Lower leg skin (tissue), 4 donors: ENCODE data around the gene STX18. TPM values are rescaled to one million over a fixed set of nuclear protein-coding genes. Genes with fewer than 3 reads are reported as not detected.

Experiments
- DNase-seq, 2 donors: peaks; one replicate each; pipeline ENCODE4 v3.0.0-alpha.2; 2019; ENCODE audit warnings: low spot score in 2 of 2
- H3K4me3 ChIP-seq: fragments of 200-600 bp; sonication (generic); 2 replicates; pipeline ENCODE4 v1.5.1; 2017; ENCODE audit warnings: mild to moderate bottlenecking, low read depth; ENCODE audit not compliant: poor library complexity, severe bottlenecking
- POLR2A ChIP-seq, 2 donors: fragments of 450-650 bp; IDR thresholded peaks; one replicate each; pipeline ENCODE4 v1.6.1; 2016 to 2017; ENCODE audit warnings: antibody characterized with exemption in 2 of 2, mild to moderate bottlenecking in 1 of 2, moderate library complexity in 1 of 2
- WGBS, 2 donors: methylation state at CpG; one replicate each; pipeline ENCODE4 v1.1.5; 2018; 5-methylcytosine and 5-hydroxymethylcytosine counted together
- intact Hi-C: fragments of 100-400 bp; cut with DNase I; formaldehyde crosslinking; loops from one replicate; pipeline ENCODE4 v1.15.0; 2023; ENCODE audit warnings: low total_unique reads
- total RNA-seq, 4 donors: library from RNA; depleted of rRNA; stranded (reverse); fragments of >200 nt; gene quantifications; one replicate each; pipeline ENCODE4 v1.1.0, GENCODE V29; 2016
- TF ChIP-seq, protein P1 (sequence below), 3 donors: fragments of 450-650 bp; IDR thresholded peaks; one replicate each; pipeline ENCODE4 v1.5.1; 2016; ENCODE audit warnings: antibody characterized with exemption in 3 of 3, mild to moderate bottlenecking in 3 of 3, moderate library complexity in 2 of 3

Gene STX18
- total RNA-seq, 4 donors from 2014 or later: 18.1 to 24.6 (median 21.5) TPM

DNA sequence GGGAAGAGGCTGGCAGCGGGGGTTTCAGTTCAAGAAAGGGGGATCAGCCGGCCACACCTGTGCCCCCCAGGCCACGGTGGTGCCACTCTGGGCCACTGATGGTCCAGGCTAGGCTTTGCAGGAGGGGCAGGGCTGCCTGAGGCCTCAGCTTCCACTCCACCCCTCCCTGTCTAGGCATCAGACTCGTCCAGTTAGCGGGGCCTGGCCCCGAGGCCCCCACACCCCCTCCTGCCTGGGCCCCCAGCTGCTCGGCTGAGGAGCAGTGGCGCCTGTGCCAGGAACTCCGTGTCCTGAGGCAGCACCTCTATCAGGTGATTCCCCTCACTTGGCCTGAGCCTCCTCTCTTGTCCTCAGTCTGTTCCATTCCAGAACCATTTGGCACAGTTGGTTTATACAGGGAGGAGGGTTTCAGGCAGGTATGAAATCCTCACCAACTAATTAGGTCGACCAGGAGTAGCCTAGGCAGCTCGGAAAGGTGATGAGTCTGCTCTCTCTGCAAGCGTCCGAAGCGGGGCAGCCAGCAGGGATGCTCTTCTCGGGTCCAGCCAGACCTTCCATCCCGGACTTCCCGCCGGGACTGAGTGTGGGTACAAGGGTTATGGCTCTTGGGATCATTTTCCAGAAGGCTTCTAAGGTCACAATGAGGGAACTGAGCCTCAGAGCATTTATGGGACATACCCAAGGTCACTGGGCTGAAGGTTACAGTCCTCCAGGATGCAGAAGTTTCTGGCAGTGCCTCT lies 152.8 kb downstream of the STX18 start:
- DNase-seq: no peak
- WGBS, 2 donors: 56 to 64% methylated on average over 13 to 15 of the region's 18 CpGs
- H3K4me3 ChIP-seq: no peak overlapping the region
- intact Hi-C loops: no loop called here
- TF ChIP-seq, protein P1, sequence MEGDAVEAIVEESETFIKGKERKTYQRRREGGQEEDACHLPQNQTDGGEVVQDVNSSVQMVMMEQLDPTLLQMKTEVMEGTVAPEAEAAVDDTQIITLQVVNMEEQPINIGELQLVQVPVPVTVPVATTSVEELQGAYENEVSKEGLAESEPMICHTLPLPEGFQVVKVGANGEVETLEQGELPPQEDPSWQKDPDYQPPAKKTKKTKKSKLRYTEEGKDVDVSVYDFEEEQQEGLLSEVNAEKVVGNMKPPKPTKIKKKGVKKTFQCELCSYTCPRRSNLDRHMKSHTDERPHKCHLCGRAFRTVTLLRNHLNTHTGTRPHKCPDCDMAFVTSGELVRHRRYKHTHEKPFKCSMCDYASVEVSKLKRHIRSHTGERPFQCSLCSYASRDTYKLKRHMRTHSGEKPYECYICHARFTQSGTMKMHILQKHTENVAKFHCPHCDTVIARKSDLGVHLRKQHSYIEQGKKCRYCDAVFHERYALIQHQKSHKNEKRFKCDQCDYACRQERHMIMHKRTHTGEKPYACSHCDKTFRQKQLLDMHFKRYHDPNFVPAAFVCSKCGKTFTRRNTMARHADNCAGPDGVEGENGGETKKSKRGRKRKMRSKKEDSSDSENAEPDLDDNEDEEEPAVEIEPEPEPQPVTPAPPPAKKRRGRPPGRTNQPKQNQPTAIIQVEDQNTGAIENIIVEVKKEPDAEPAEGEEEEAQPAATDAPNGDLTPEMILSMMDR (IDR thresholded peaks at IDR 0.05): no peak
- TF ChIP-seq POLR2A (IDR thresholded peaks at IDR 0.05): no peak

DNA sequence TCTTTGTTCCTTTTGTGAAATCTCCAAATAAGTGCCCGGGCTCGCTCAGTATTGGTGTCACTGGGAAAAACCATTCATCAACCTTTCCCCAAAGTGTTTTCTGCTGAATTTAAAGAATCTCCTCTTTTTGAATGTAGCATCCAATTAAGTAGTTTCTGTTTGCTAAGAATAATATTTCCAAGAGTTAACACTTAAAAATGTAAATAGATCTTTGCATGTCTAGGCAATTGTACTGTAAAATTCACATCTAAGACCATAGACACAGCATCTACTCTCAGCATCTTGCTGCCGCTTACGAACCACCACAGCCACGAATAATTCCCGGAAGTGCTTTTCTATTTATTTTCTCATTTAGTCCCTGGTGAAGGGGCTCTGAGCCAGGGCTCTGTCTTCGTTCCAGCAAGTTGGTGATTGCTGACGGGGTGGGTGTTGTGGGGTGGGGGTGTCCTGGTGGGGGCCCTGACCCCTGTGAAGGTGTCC lies 153.5 kb downstream of the STX18 start:
- no peak overlapping the region for H3K4me3 ChIP-seq
- intact Hi-C loops: no loop called here
- WGBS, 2 donors: 15 to 16% methylated on average over 8 of the region's 8 CpGs
- DNase-seq: no peak
- TF ChIP-seq, protein P1 (IDR thresholded peaks at IDR 0.05): no peak
- no peak for TF ChIP-seq POLR2A (IDR thresholded peaks at IDR 0.05)

DNA sequence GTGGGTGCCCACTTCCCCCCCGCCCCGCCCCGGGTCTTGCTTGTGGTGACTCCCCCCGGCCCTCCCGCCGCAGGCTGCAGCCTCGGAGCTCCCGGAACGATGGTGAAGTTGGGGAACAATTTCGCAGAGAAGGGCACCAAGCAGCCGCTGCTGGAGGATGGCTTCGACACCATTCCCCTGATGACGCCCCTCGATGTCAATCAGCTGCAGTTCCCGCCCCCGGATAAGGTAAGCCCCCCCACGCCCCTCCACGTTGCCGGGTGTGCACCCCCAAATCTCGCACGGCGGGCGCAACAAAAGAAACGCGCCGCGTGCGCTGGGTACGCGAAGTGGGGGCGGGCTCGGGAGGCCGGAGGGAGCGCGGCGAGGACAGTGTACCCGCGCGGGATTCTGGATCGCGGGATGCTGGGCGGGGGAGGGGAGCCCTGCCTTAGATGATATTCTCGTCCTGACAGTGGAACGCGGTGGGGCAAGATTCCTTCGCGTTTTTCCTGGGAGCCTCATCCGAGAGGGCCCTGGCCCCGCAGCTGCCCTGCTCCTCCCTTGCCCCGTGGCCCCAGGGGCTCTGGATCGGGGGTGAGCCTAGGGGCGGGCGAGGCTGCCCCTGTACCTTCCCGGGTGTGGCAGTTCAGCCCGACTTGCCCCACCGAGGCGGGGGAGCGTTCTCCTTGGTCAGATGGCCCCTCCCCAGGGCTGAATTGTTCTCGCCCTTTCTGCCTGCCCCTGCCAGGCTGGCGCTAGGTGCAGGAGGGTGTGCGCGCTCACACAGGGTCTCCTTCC lies 154.1 kb downstream of the STX18 start:
- TF ChIP-seq POLR2A (IDR thresholded peaks at IDR 0.05): no peak
- intact Hi-C loops: no loop called here
- DNase-seq: no peak
- 0 to 3% methylated on average over 25 to 58 of the region's 62 CpGs for WGBS, 2 donors
- H3K4me3 ChIP-seq: peak overlapping the region; percentile 44

DNA sequence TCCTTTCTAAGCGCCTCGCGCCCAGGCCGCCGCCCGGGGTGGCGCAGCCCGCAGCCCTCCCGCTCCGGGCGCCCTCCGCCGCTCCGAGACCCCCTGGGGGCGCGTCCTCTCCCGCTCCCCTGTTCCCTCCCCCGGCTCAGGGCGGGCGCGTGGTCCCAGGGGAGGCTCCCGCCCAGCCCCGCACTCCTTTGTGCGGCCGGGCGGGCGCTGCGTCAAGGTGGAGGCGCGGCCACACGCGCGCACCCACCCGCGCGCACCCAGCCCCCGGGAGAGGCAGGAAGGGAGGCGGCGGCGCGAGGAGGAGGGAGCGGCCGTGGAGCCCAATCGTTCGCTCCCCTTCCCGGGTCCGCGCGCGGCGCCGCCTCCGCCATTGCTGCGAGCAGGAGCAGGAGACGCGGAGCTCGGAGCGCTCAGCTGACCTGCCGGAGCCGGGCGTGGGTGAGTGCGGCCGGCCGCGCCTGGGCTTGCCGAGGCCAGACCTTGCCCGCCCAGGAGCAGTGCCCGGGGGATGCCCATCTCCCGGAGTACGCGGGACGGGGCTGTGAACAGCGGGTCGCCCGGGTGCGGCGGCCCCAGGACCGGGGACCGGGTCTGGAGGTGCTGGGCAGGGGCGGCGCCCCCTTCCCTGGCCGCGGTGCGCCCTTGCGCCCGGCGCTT lies 155.0 kb downstream of the STX18 start, which contains the start of gene NSG1:
TSS of gene NSG1 (plus strand) at position 367 of the 657 bp plus-strand sequence. CDS start 528 bp downstream, outside the sequence.
- H3K4me3 ChIP-seq: peak within 1 kb of the TSS; percentile 44
- no peak for DNase-seq
- TF ChIP-seq, protein P1 (IDR thresholded peaks at IDR 0.05): no peak
- TF ChIP-seq POLR2A (IDR thresholded peaks at IDR 0.05): no peak
- intact Hi-C loops: no loop called here
- 0% methylated on average over 3 to 55 of the region's 87 CpGs for WGBS, 2 donors

DNA sequence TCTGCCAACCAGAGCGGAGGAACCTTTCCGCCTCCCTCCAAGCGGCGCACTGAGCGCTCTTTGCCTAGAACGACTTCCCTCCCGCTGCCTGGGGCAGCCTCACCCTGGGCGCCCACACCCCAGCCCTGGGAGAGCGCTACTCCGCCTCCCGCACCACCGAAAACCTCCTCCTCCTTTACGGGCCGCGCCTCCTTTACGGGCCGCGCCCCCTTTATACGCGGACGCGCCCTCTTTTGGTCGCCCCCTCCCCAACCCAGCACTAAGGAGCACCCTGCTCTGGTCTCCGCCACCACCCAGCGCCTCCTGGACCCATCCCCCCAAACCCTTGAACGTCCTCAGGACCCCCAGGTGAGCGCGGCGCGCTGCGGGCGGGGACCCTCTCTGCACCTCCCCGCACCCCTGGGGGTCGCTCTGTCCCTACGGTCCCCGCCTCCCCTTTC lies 155.5 kb downstream of the STX18 start:
- no peak for DNase-seq
- intact Hi-C loops: no loop called here
- peak overlapping the region; percentile 44 for H3K4me3 ChIP-seq
- 0 to 1% methylated on average over 35 of the region's 36 CpGs for WGBS, 2 donors
- TF ChIP-seq, protein P1 (IDR thresholded peaks at IDR 0.05): no peak
